ENCODE measurements around the gene NR2C2. TPM values are rescaled to one million over a fixed set of nuclear protein-coding genes. Genes with fewer than 3 reads are reported as not detected.
"Not testable (repeated sequence)": the region's sequence is repeated elsewhere in the genome, so short reads cannot be mapped to it uniquely, and the experiment has no call there.

Gene NR2C2
- total and polyA plus RNA-seq, 12 donors, result 6.4 to 42.2 (median 26.6) TPM

DNA sequence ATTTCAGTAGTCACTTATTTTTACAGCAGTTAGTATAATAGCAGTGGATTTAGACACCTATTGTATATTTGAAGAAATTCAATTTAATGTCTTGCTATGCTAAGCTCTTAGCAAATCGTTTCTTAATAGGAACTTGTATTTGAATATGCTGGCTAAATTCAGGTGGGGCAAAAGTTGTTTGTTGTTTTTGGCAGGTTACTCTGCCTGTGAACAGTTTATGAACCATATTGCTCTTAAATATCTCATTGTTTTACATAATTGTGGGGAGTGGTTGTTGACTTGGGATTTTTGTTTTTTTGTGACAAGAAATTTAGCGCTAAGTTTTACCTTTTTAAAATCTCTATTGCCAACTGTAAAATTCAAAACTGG is 43.4 kb downstream of the NR2C2 start:
- Histone ChIP-seq H3K4me3 (no peak overlapping the region), H3K4me1 (replicated peaks in 1 of 2) (peaks cover 10 to 37% of the 10 kb centered on the region in 2 donors), H3K9me3 (replicated peaks in 1 of 3) (no peaks in the 10 kb centered on the region), H3K27me3 (no peaks in the 10 kb centered on the region), H3K36me3 (replicated peaks in 1 of 2) (no peaks in the 10 kb centered on the region), H3K27ac (peak overlapping the region in 2 of 5 donors; percentile 27 to 38)
- TF ChIP-seq, protein P1, sequence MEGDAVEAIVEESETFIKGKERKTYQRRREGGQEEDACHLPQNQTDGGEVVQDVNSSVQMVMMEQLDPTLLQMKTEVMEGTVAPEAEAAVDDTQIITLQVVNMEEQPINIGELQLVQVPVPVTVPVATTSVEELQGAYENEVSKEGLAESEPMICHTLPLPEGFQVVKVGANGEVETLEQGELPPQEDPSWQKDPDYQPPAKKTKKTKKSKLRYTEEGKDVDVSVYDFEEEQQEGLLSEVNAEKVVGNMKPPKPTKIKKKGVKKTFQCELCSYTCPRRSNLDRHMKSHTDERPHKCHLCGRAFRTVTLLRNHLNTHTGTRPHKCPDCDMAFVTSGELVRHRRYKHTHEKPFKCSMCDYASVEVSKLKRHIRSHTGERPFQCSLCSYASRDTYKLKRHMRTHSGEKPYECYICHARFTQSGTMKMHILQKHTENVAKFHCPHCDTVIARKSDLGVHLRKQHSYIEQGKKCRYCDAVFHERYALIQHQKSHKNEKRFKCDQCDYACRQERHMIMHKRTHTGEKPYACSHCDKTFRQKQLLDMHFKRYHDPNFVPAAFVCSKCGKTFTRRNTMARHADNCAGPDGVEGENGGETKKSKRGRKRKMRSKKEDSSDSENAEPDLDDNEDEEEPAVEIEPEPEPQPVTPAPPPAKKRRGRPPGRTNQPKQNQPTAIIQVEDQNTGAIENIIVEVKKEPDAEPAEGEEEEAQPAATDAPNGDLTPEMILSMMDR (IDR thresholded peaks at IDR 0.05), result no peak
- no peak for TF ChIP-seq POLR2A (IDR thresholded peaks at IDR 0.05)
- 59 to 66% (median 64%) methylated on average over 2 of the region's 2 CpGs for WGBS, 4 donors
- DNase-seq, result no peak
- intact Hi-C loops (cut with DNase I), result no loop called here

DNA sequence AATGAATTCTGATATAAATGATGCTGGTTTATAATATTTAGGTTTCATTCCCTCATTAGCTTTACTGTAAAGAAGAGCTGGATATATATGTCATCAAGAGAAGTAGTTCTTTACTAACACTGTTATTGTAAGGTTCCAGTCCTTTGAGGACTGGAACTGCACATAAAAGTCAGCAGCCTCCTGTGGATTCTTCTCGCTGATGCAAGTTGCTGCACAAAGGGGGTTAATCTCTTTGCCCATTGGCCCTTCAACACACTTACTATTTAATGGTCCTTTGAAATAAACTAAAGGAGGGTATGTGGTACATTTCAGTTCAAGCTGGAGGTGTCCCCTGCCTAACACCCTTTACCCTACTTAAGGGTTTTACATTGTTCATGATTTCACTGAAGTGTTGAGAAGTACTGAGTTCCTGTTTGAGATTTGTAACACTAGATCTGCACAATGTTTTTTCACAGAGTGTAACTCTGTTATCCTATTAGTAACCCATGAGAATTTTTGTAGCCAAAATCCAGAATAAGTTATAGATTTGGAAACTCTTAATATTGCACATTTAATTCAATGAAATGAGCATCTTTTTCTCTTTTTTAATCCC is 43.9 kb downstream of the NR2C2 start:
- no peaks in the 10 kb centered on the region for H3K27me3 ChIP-seq
- intact Hi-C loops (cut with DNase I), result no loop called here
- no peak for TF ChIP-seq POLR2A (IDR thresholded peaks at IDR 0.05)
- TF ChIP-seq, protein P1 (IDR thresholded peaks at IDR 0.05), result no peak
- H3K36me3 ChIP-seq (replicated peaks in 1 of 2), result no peaks in the 10 kb centered on the region
- no peak overlapping the region for H3K4me3 ChIP-seq
- peaks cover 10 to 32% of the 10 kb centered on the region in 2 donors for H3K4me1 ChIP-seq (replicated peaks in 1 of 2)
- WGBS, 4 donors, result 88 to 95% (median 90%) methylated on average over 1 of the region's 1 CpG
- no peaks in the 10 kb centered on the region for H3K9me3 ChIP-seq (replicated peaks in 1 of 3)
- no peak overlapping the region for H3K27ac ChIP-seq
- no peak for DNase-seq

DNA sequence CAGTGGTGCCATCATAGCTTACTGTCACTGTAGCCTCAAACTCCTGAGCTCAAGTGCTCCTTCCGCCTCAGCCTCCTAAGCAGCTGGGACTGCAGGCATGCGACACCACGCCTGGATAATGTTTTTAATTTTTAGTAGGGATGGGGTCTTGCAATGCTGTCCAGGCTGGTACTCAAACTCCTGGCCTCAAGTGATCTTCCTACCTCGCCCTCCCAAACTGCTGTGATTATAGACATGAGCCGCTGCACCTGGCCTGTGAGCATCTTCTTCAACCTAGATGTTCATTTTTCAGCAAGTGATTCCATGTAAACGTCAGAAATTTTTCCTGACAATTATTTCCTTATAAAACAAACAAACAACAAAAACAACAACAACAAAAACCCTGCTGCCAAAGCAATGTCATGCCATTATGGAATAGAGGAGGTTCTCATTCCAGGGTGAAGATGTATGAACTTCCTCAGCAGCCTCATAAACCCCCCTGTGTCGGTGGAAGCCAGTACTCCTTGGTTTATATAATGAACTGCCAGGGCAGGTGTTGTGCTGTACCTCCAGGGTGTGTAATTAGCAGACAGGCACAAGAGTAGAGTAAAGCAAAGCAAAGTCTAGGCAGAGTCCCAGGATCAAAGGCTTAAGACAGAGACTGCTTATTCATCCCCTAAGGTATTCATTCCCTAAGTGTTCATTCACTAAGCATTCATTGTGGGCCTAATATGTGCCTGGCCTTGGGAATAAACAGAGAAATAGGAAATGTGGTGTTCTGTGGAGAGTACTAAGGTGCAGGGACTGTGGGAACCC is 44.6 kb downstream of the NR2C2 start:
- no peaks in the 10 kb centered on the region for H3K27me3 ChIP-seq
- DNase-seq, result no peak
- H3K9me3 ChIP-seq (replicated peaks in 1 of 3), result no peaks in the 10 kb centered on the region
- H3K4me1 ChIP-seq (replicated peaks in 1 of 2), result peaks cover 10 to 26% of the 10 kb centered on the region in 2 donors
- H3K27ac ChIP-seq, result no peak overlapping the region
- TF ChIP-seq, protein P1 (IDR thresholded peaks at IDR 0.05), result no peak
- WGBS, 4 donors, result 92 to 96% (median 94%) methylated on average over 7 of the region's 7 CpGs
- intact Hi-C loops (cut with DNase I), result no loop called here
- H3K4me3 ChIP-seq, result no peak overlapping the region
- H3K36me3 ChIP-seq (replicated peaks in 1 of 2), result no peaks in the 10 kb centered on the region

DNA sequence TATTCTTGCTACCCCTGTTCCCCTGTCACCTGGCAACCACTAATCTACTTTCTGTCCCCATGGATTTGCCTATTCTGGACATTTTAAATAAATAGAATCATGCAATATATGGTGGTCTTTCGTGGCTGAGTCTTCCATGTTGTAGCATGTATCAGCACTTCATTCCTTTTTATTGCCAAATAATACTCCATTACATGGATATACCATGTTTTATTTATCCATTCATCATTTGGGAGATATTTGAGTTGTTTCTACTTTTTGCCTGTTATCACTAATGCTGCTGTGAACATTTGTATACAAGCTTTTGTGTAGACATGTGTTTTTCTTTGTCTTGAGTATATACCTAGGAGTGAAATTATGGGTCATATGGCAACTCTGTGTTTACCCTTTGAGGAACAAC is 50.6 kb downstream of the NR2C2 start:
- Histone ChIP-seq H3K4me3 (no peak overlapping the region), H3K9me3 (replicated peaks in 1 of 3) (no peaks in the 10 kb centered on the region), H3K27me3 (no peaks in the 10 kb centered on the region), H3K36me3 (replicated peaks in 1 of 2) (no peaks in the 10 kb centered on the region), H3K4me1 (replicated peaks in 1 of 2) (no peaks in the 10 kb centered on the region), H3K27ac (no peak overlapping the region)
- intact Hi-C loops (cut with DNase I), result no loop called here
- WGBS, 4 donors, result 96 to 100% (median 99%) methylated on average over 1 of the region's 1 CpG
- no peak for DNase-seq
- TF ChIP-seq POLR2A (IDR thresholded peaks at IDR 0.05), result no peak
- TF ChIP-seq, protein P1 (IDR thresholded peaks at IDR 0.05), result no peak

DNA sequence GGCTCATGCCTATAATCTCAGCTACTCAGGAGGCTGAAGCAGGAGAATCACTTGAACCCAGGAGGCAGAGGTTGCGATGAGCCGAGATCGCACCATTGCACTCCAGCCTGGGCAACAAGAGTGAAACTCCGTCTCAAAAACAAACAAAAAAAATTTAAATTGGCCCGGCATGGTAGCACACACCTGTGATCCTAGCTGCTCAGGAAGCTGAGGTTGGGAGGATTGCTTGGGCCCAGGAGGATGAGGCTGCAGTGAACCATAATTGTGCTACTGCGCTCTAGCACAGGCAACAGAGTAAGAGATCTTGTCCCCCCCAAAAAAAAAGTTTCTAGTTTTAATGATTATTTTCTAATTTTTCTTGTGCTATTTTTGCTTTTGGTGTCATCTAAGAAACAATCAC is 51.8 kb downstream of the NR2C2 start:
- H3K27ac ChIP-seq; H3K9me3 ChIP-seq (replicated peaks in 1 of 3); H3K27me3 ChIP-seq; H3K4me1 ChIP-seq (replicated peaks in 1 of 2); DNase-seq; H3K36me3 ChIP-seq (replicated peaks in 1 of 2); intact Hi-C loops (cut with DNase I); H3K4me3 ChIP-seq: not testable (repeated sequence)
- 93 to 98% (median 97%) methylated on average over 6 of the region's 6 CpGs for whole genome bisulfite sequencing, 4 donors
